Cerebellar cortex (tissue), 1 donor: ENCODE data around the gene CAMK2B.

Experiments
- DNase-seq: peaks from one replicate; pipeline ENCODE4 v3.0.0-alpha.2; 2015; ENCODE audit warnings: low spot score

Gene CAMK2B

GRCh38 chr7:44273681-44274622 lies 51.4 kb downstream of the CAMK2B start:
- no peak for DNase-seq

GRCh38 chr7:44272981-44273380 lies 52.4 kb downstream of the CAMK2B start:
- no peak for DNase-seq

GRCh38 chr7:44272456-44272855 lies 52.9 kb downstream of the CAMK2B start:
- DNase-seq = no peak

GRCh38 chr7:44269943-44270493 lies 55.4 kb downstream of the CAMK2B start:
- no peak for DNase-seq

GRCh38 chr7:44269417-44269816 lies 56.0 kb downstream of the CAMK2B start:
- DNase-seq = no peak

- peak; percentile 91 for DNase-seq
Measured at GRCh38 chr7:44268671-44269070, 56.7 kb downstream of the CAMK2B start.

GRCh38 chr7:44267719-44268421 lies 57.5 kb downstream of the CAMK2B start:
- DNase-seq = no peak

- no peak for DNase-seq
Measured at GRCh38 chr7:44267178-44267577, 58.2 kb downstream of the CAMK2B start.

- no peak for DNase-seq
Measured at GRCh38 chr7:44266526-44266925, 58.9 kb downstream of the CAMK2B start.

- DNase-seq = no peak
Measured at GRCh38 chr7:44265728-44266127, 59.7 kb downstream of the CAMK2B start.

- DNase-seq = peak; percentile 96
Measured at GRCh38 chr7:44264221-44264931, 61.0 kb downstream of the CAMK2B start.

- no peak for DNase-seq
Measured at GRCh38 chr7:44263326-44264082, 61.9 kb downstream of the CAMK2B start.

GRCh38 chr7:44262031-44262430 lies 63.4 kb downstream of the CAMK2B start:
- no peak for DNase-seq

GRCh38 chr7:44261240-44261639 lies 64.2 kb downstream of the CAMK2B start:
- DNase-seq = no peak

- DNase-seq = peak; percentile 84
Measured at GRCh38 chr7:44259547-44260457, 65.6 kb downstream of the CAMK2B start.

GRCh38 chr7:44258865-44259546 lies 66.4 kb downstream of the CAMK2B start:
- DNase-seq = no peak

GRCh38 chr7:44258423-44258760 lies 67.0 kb downstream of the CAMK2B start:
- no peak for DNase-seq

GRCh38 chr7:44257618-44258422 lies 67.6 kb downstream of the CAMK2B start:
- no peak for DNase-seq

- no peak for DNase-seq
Measured at GRCh38 chr7:44257213-44257612, 68.2 kb downstream of the CAMK2B start.
